ENCODE measurements around the gene MOSMO.

- TF ChIP-seq CTCF (IDR thresholded peaks at IDR 0.05; ENCODE audit: low read depth, low read length, poor library complexity, severe bottlenecking) (no peak), EZH2phosphoT487 (IDR thresholded peaks at IDR 0.05; ENCODE audit: borderline replicate concordance, low read length) (no peak)
Measured at GRCh38 chr16:22023505-22023904, 15.6 kb downstream of the MOSMO start.
